Endodermal cell (in vitro differentiated cells): Measurements from ENCODE around the gene MAML2. TPM values are rescaled to one million over a fixed set of nuclear protein-coding genes. Genes with fewer than 3 reads are reported as not detected.
A peak's percentile ranks its signal among the peaks of the same experiment; 100 is the strongest.

Experiments
- DNase-seq: peaks from one replicate; pipeline ENCODE4 v3.0.0-alpha.2; 2017
- H3K27ac ChIP-seq: 2 replicates; pipeline ENCODE4 v1.5.1; 2013; ENCODE audit warnings: mild to moderate bottlenecking, low read depth, low read length, moderate library complexity
- H3K27me3 ChIP-seq: 2 replicates; pipeline ENCODE4 v1.6.1; 2013; ENCODE audit warnings: mild to moderate bottlenecking, low read length, moderate library complexity; ENCODE audit not compliant: insufficient read depth, control insufficient read depth, poor library complexity, severe bottlenecking
- H3K36me3 ChIP-seq: 2 replicates; pipeline ENCODE4 v1.7.0; 2013; ENCODE audit warnings: mild to moderate bottlenecking, low read length, moderate library complexity; ENCODE audit not compliant: control insufficient read depth, insufficient read depth
- H3K4me1 ChIP-seq: one replicate; pipeline ENCODE4 v1.7.0; 2013; ENCODE audit warnings: low read length; ENCODE audit not compliant: control insufficient read depth, insufficient read depth
- H3K4me3 ChIP-seq: 2 replicates; pipeline ENCODE4 v1.5.1; 2013; ENCODE audit warnings: mild to moderate bottlenecking, low read length, moderate library complexity
- H3K9ac ChIP-seq: 2 replicates; pipeline ENCODE4 v1.6.1; 2013; ENCODE audit warnings: mild to moderate bottlenecking, low read length, moderate library complexity; ENCODE audit not compliant: poor library complexity, severe bottlenecking; ENCODE audit errors: extremely low read depth
- H3K9me3 ChIP-seq: 2 replicates; pipeline ENCODE4 v1.6.1; 2013; ENCODE audit warnings: mild to moderate bottlenecking, low read length, moderate library complexity; ENCODE audit not compliant: control insufficient read depth
- H3K27ac Mint-ChIP-seq: 2 replicates; pipeline ENCODE4 v1.8.0; 2020; ENCODE audit warnings: mixed read lengths
- H3K27me3 Mint-ChIP-seq: 2 replicates; pipeline ENCODE4 v1.8.0; 2021; ENCODE audit warnings: mild to moderate bottlenecking, mixed read lengths; ENCODE audit not compliant: insufficient read depth
- H3K36me3 Mint-ChIP-seq: 2 replicates; pipeline ENCODE4 v1.8.0; 2020; ENCODE audit warnings: low read depth, mixed read lengths
- H3K4me1 Mint-ChIP-seq: 2 replicates; pipeline ENCODE4 v1.8.0; 2020; ENCODE audit warnings: mixed read lengths
- H3K4me3 Mint-ChIP-seq: 2 replicates; pipeline ENCODE4 v1.8.0; 2020; ENCODE audit warnings: mild to moderate bottlenecking, moderate library complexity, mixed read lengths
- H3K9me3 Mint-ChIP-seq: 2 replicates; pipeline ENCODE4 v1.8.0; 2020; ENCODE audit warnings: mild to moderate bottlenecking, mixed read lengths
- WGBS, 2 experiments: methylation state at CpG; one replicate each; pipeline versions ENCODE4 v1.1.5 to v1.1.7; 2013; ENCODE audit warnings: missing lambda C conversion rate in 2 of 2, mixed read lengths in 1 of 2; ENCODE audit not compliant: insufficient coverage in 1 of 2, insufficient read length in 1 of 2; 5-methylcytosine and 5-hydroxymethylcytosine counted together
- total RNA-seq, 2 donors: library from RNA; stranded (reverse); fragmentation: NEBNext Ultra II Directional in 1 of 2; extraction: Animal tissue kit (Norgen Biotek cat#: 25700) in 1 of 2; gene quantifications; 2 replicates in 1 of 2; 3 replicates in 1 of 2; pipeline ENCODE4 v1.2.1, GENCODE V29; 2021
- TF ChIP-seq, protein P1 (sequence below): fragments of 200-600 bp; sonication (generic); conservative IDR thresholded peaks from 2 replicates; pipeline ENCODE4 v1.5.0; 2021; ENCODE audit warnings: antibody characterized with exemption, mild to moderate bottlenecking

The MAML2 gene
- total RNA-seq, 2 donors from 2014 or later, result 6.6 to 8.0 TPM

DNA sequence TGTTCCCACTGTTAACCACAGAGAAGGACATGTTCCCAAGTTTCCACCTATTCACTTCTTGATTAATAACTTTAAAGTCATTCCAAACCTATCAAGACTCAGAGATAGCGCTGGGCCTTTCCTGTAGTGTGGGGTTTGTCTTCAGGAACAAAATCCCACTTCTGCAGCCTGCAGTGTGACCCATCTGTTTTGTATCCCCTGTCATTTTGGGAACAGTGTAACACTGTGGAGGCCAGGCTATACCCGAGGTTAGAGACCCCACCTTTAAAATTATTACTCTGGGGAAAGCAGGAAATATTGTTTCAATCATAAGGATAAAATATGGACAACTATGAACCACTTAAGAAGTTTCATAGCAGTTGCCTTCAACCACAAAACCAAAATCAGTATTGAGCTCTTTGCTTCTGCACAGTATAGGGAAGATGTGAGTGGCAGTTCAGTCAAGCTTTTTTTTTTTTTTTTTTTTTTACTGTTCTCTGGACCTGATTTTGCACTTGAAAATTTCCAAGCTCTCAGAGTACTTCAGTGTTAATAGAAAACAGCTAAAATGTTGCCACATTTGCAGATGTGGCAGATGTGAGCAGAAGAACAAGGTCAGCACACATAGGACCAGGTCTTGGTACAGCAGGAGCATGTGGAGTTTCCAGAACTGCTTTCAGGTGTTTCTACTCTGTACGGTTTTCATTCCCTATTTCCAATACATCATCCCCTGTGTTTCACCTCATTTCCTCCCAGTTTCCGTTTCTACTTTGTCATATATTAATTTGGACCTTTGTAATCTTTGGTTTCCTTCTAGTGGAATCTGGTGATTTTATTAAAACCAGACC is 121.5 kb downstream of the MAML2 start:
- no peak overlapping the region for H3K27ac ChIP-seq

DNA sequence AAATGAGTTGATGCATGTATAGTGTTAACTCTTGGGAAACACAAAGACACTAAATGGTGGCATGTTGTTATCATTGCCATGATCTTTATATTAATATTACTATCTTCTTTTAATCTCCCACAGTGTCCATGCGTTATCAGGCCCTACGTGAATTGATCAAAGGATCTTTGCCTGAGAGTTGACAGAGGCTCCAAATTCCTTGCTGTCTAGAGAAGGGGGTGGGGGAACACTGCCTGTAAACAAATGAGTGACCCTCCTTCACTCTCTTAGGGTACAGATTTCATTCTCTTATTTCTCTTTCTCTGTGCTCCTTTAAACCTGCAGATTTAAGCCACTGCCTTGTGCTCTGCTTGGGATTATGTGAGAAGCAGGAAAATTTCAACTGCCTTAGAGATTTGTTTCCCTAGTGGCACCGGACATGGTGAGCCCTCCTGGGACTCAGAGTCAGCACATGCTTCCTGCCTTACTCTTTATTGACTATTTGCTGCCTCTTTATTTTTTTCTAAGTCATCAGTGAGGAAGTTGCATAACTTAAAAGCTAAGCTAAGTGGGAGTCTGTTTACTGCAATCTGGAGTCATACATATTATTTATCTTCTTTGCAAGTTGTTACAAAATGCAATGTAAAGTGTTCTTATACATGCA is 122.9 kb downstream of the MAML2 start:
- Histone ChIP-seq H3K27me3 (no peaks in the 10 kb centered on the region), H3K9me3 (no peaks in the 10 kb centered on the region), H3K36me3 (no peaks in the 10 kb centered on the region), H3K9ac (no peak overlapping the region), H3K4me1 (peaks cover 16% of the 10 kb centered on the region), H3K27ac (no peak overlapping the region), H3K4me3 (no peak overlapping the region)
- 33 to 50% methylated on average over 1 to 3 of the region's 3 CpGs for whole genome bisulfite sequencing, 2 experiments
- Mint-ChIP-seq H3K27me3 (no peaks in the 10 kb centered on the region), H3K4me1 (peaks cover 41% of the 10 kb centered on the region), H3K27ac (peak overlapping the region; percentile 80), H3K9me3 (no peaks in the 10 kb centered on the region), H3K36me3 (no peaks in the 10 kb centered on the region), H3K4me3 (no peak overlapping the region)
- TF ChIP-seq, protein P1, sequence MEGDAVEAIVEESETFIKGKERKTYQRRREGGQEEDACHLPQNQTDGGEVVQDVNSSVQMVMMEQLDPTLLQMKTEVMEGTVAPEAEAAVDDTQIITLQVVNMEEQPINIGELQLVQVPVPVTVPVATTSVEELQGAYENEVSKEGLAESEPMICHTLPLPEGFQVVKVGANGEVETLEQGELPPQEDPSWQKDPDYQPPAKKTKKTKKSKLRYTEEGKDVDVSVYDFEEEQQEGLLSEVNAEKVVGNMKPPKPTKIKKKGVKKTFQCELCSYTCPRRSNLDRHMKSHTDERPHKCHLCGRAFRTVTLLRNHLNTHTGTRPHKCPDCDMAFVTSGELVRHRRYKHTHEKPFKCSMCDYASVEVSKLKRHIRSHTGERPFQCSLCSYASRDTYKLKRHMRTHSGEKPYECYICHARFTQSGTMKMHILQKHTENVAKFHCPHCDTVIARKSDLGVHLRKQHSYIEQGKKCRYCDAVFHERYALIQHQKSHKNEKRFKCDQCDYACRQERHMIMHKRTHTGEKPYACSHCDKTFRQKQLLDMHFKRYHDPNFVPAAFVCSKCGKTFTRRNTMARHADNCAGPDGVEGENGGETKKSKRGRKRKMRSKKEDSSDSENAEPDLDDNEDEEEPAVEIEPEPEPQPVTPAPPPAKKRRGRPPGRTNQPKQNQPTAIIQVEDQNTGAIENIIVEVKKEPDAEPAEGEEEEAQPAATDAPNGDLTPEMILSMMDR, result no peak
- no peak for DNase-seq

More for the DNA sequence above, 121.5 kb downstream of the MAML2 start:
- Mint-ChIP-seq H3K36me3 (no peaks in the 10 kb centered on the region), H3K27ac (no peak overlapping the region), H3K4me3 (no peak overlapping the region), H3K4me1 (peaks cover 34% of the 10 kb centered on the region), H3K9me3 (no peaks in the 10 kb centered on the region), H3K27me3 (no peaks in the 10 kb centered on the region)
- Histone ChIP-seq H3K9me3 (no peaks in the 10 kb centered on the region), H3K4me1 (peaks cover 12% of the 10 kb centered on the region), H3K27me3 (no peaks in the 10 kb centered on the region), H3K4me3 (no peak overlapping the region), H3K9ac (no peak overlapping the region), H3K36me3 (no peaks in the 10 kb centered on the region)
- TF ChIP-seq, protein P1, result no peak
- DNase-seq, result no peak
- 88% methylated on average over 4 of the region's 4 CpGs; no CpG with 5 or more reads in 1 of the 2 experiments for WGBS, 2 experiments

DNA sequence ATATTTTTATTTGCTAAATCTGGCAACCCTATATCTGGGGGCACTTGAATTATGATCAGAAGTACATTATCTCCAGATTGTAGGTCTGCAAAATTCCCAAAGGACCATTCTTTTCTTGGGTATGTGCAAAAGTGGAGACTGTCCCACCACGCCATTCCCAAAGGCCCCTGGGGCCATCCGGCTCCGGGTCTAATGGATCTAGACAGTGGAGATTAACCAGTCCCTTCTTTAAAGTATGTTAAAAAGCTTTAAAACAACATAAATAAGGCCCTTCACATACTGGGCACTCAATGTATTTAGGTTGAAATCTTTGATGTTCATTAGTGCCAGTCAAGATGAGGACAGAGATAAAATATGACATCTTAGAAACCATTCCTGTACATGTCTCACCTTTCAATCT is 124.1 kb downstream of the MAML2 start:
- Histone ChIP-seq H3K4me3 (no peak overlapping the region), H3K4me1 (peaks cover 16% of the 10 kb centered on the region), H3K9me3 (no peaks in the 10 kb centered on the region), H3K36me3 (no peaks in the 10 kb centered on the region), H3K27ac (no peak overlapping the region), H3K9ac (no peak overlapping the region), H3K27me3 (no peaks in the 10 kb centered on the region)
- DNase-seq, result no peak
- Mint-ChIP-seq H3K4me3 (no peak overlapping the region), H3K27me3 (no peaks in the 10 kb centered on the region), H3K4me1 (peaks cover 43% of the 10 kb centered on the region), H3K9me3 (no peaks in the 10 kb centered on the region), H3K36me3 (no peaks in the 10 kb centered on the region), H3K27ac (no peak overlapping the region)
- 84% methylated on average over 3 of the region's 3 CpGs; no CpG with 5 or more reads in 1 of the 2 experiments for WGBS, 2 experiments
- TF ChIP-seq, protein P1, result no peak
